Coronary artery (tissue), 2 donors: ENCODE data around the gene OR1J2.
"Not testable (repeated sequence)": the region's sequence is repeated elsewhere in the genome, so short reads cannot be mapped to it uniquely, and the experiment has no call there.

Experiments
- DNase-seq: peaks from one replicate; pipeline ENCODE4 v3.0.0-alpha.2; 2017; ENCODE audit warnings: low spot score
- H3K27ac ChIP-seq, 2 donors: fragments of 200-600 bp; sonication (generic); one replicate each; pipeline ENCODE4 v1.5.1; 2016 to 2019
- H3K4me3 ChIP-seq: fragments of 200-600 bp; sonication (generic); 2 replicates; pipeline ENCODE4 v1.5.1; 2016; ENCODE audit warnings: mild to moderate bottlenecking, moderate library complexity
- TF ChIP-seq, protein P1 (sequence below): fragments of 200-600 bp; sonication (generic); IDR thresholded peaks from one replicate; pipeline ENCODE4 v1.5.1; 2019; ENCODE audit warnings: antibody characterized with exemption

The OR1J2 gene

GRCh38 chr9:122518841-122519240 lies 8.2 kb downstream of the OR1J2 start, which contains the start of gene OR1J4:
Gene OR1J4, plus strand, starts transcription at chr9:122519141. Its CDS starts 0 bp downstream, at chr9:122519141.
- TF ChIP-seq, protein P1, sequence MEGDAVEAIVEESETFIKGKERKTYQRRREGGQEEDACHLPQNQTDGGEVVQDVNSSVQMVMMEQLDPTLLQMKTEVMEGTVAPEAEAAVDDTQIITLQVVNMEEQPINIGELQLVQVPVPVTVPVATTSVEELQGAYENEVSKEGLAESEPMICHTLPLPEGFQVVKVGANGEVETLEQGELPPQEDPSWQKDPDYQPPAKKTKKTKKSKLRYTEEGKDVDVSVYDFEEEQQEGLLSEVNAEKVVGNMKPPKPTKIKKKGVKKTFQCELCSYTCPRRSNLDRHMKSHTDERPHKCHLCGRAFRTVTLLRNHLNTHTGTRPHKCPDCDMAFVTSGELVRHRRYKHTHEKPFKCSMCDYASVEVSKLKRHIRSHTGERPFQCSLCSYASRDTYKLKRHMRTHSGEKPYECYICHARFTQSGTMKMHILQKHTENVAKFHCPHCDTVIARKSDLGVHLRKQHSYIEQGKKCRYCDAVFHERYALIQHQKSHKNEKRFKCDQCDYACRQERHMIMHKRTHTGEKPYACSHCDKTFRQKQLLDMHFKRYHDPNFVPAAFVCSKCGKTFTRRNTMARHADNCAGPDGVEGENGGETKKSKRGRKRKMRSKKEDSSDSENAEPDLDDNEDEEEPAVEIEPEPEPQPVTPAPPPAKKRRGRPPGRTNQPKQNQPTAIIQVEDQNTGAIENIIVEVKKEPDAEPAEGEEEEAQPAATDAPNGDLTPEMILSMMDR, result no peak
- Histone ChIP-seq H3K4me3 (no peak within 1 kb of the TSS), H3K27ac (no peak within 1 kb of the TSS)
- no peak for DNase-seq

DNA sequence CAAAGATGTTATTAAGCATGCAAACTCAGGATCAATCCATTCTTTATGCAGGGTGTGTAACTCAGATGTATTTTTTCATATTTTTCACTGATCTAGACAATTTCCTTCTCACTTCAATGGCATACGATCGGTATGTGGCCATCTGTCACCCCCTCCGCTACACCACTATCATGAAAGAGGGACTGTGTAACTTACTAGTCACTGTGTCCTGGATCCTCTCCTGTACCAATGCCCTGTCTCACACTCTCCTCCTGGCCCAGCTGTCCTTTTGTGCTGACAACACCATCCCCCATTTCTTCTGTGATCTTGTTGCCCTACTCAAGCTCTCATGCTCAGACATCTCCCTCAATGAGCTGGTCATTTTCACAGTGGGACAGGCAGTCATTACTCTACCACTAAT lies 8.8 kb downstream of the OR1J2 start:
- TF ChIP-seq, protein P1, result no peak
- H3K27ac ChIP-seq, result no peak overlapping the region
- no peak overlapping the region for H3K4me3 ChIP-seq
- no peak for DNase-seq

- Histone ChIP-seq H3K4me3 (no peak overlapping the region), H3K27ac (no peak overlapping the region)
- DNase-seq, result no peak
- TF ChIP-seq, protein P1, result no peak
Observed at GRCh38 chr9:122526602-122527001, 16.0 kb downstream of the OR1J2 start.

DNA sequence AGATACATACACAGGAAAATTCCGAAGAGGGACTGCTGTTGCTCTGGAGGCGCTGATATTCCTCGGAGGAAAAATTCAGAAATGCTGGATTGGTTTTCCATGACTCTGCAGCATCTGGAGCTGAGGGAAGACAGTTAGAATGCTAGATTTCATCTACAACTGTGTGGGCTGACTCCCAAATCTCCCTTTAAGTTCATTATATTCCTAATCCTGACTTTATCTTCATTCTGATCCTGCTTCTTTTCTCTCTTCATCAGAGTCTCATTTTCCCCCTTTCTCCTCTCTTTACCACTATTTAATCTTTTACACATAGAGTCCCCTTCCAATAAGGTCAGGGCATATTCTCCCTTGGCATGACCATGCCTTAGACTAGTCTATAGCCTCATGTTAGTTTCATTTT lies 16.6 kb downstream of the OR1J2 start, which contains the start of gene OR1N1:
Gene OR1N1 (minus strand): TSS at position 101 of the 400 bp plus-strand sequence. CDS start 0 bp downstream, at position 101.
- Histone ChIP-seq H3K4me3 (no peak within 1 kb of the TSS), H3K27ac (no peak within 1 kb of the TSS)
- TF ChIP-seq, protein P1, result no peak
- DNase-seq, result no peak

- not testable (repeated sequence) for H3K4me3 ChIP-seq, H3K27ac ChIP-seq, DNase-seq
Observed at GRCh38 chr9:122531157-122531556, 20.6 kb downstream of the OR1J2 start.

GRCh38 chr9:122536134-122536533 lies 25.5 kb downstream of the OR1J2 start:
- H3K4me3 ChIP-seq, result no peak overlapping the region
- TF ChIP-seq, protein P1, result no peak
- no peak for DNase-seq
- no peak overlapping the region for H3K27ac ChIP-seq

GRCh38 chr9:122537066-122537465 lies 26.5 kb downstream of the OR1J2 start:
- not testable (repeated sequence) for DNase-seq, H3K27ac ChIP-seq, H3K4me3 ChIP-seq

DNA sequence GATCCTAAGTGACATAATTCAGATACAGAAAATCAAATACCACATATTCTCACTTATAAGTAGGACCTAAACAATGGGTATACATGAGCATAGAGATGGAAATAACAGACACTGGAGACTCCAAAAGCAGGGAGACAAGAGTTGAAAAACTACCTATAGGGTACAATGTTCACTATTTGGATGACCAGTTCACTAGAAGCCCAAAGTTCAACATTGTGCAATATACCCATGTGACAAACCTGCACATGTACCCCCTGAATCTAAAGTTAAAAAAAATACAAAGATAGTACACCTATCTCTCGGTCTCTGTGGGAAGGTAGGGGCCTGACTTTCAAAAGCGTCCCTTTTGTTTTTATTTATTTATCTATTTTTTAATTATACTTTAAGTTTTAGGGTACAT lies 28.2 kb downstream of the OR1J2 start:
- Histone ChIP-seq H3K4me3 (no peak overlapping the region), H3K27ac (no peak overlapping the region)
- no peak for DNase-seq
- TF ChIP-seq, protein P1, result no peak
